ENCODE data around the gene SCN7A.

The SCN7A gene

DNA sequence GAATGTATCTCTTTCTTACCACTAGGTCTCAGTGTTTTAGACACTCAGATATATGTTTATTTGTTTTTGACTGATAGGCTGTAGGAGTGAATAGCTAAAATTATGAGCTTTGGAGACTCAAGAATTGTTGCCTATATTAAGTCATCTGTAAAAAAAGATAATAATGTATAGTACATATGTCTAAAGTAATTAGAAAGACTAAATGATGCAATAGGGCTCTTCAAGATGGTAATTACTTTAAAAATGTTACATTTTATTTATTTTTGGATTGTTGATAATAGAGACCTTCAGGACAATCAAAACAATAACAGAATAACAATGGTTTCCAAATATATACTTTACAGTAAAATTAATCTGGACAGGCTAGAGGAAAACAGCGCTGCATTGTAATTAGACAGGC is 19.9 kb upstream of the SCN7A start:
- no peaks in the 10 kb centered on the region for H3K4me1 ChIP-seq (ENCODE audit: control insufficient read depth, insufficient read depth, low read length, poor library complexity, severe bottlenecking)
- no peaks in the 10 kb centered on the region for H3K9me3 ChIP-seq (ENCODE audit: control insufficient read depth, low read length)
- H3K36me3 ChIP-seq (ENCODE audit: control insufficient read depth, insufficient read depth, low read length), result no peaks in the 10 kb centered on the region
- no peak overlapping the region for H3K4me3 ChIP-seq (ENCODE audit: insufficient read depth, low read depth, low read length, poor library complexity, severe bottlenecking)
- no peak for DNase-seq
- H3K27me3 ChIP-seq (replicated peaks; ENCODE audit: control insufficient read depth, insufficient read depth, low read length, poor library complexity, severe bottlenecking), result no peaks in the 10 kb centered on the region
- H3K27ac ChIP-seq (ENCODE audit: insufficient read depth, low read length, poor library complexity, severe bottlenecking), result no peak overlapping the region

DNA sequence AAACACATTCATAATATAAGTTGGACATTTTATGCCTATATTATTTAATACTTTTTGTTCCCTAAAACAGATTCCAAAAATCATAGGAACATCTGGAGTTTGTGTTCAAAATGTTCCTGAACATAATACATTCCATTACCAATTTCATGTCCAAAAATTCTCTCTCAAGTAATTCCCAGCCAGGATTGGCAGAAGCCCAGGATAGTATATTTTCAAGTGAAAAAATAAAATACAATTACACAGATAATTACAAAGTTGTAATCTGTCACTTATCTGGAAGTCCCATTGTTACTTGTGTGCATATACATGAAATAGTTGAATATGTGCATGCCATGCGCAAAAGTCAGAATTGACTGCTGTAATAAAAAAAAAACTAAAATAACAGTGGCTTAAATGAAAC is 5.2 kb upstream of the SCN7A start:
- no peak overlapping the region for H3K27ac ChIP-seq (ENCODE audit: insufficient read depth, low read length, poor library complexity, severe bottlenecking)
- no peaks in the 10 kb centered on the region for H3K4me1 ChIP-seq (ENCODE audit: control insufficient read depth, insufficient read depth, low read length, poor library complexity, severe bottlenecking)
- H3K4me3 ChIP-seq (ENCODE audit: insufficient read depth, low read depth, low read length, poor library complexity, severe bottlenecking), result no peak overlapping the region
- H3K36me3 ChIP-seq (ENCODE audit: control insufficient read depth, insufficient read depth, low read length), result no peaks in the 10 kb centered on the region
- no peaks in the 10 kb centered on the region for H3K9me3 ChIP-seq (ENCODE audit: control insufficient read depth, low read length)
- no peak for DNase-seq
- no peaks in the 10 kb centered on the region for H3K27me3 ChIP-seq (replicated peaks; ENCODE audit: control insufficient read depth, insufficient read depth, low read length, poor library complexity, severe bottlenecking)

DNA sequence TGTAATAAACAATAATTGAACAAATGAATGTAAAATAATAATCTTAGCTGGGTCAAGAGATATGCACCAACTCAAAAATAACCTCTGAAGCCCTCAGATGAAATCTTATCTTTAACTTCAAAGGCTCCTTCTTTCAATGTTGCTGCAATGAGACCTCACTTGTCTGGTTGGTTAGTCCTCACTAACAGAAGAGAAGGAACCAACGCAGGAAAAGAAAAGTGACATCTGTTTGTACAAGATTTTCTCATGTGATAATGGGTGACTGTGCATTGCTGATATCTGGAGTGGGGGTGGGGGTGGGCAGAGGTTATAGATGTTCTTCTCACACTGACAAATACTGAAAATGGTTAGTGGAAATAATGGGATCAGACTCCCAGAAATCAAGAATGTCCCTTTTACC is 2.6 kb downstream of the SCN7A start:
- no peak for DNase-seq
- no peaks in the 10 kb centered on the region for H3K4me1 ChIP-seq (ENCODE audit: control insufficient read depth, insufficient read depth, low read length, poor library complexity, severe bottlenecking)
- H3K27ac ChIP-seq (ENCODE audit: insufficient read depth, low read length, poor library complexity, severe bottlenecking), result no peak overlapping the region
- H3K4me3 ChIP-seq (ENCODE audit: insufficient read depth, low read depth, low read length, poor library complexity, severe bottlenecking), result no peak overlapping the region
- no peaks in the 10 kb centered on the region for H3K36me3 ChIP-seq (ENCODE audit: control insufficient read depth, insufficient read depth, low read length)
- H3K27me3 ChIP-seq (replicated peaks; ENCODE audit: control insufficient read depth, insufficient read depth, low read length, poor library complexity, severe bottlenecking), result no peaks in the 10 kb centered on the region
- no peaks in the 10 kb centered on the region for H3K9me3 ChIP-seq (ENCODE audit: control insufficient read depth, low read length)

DNA sequence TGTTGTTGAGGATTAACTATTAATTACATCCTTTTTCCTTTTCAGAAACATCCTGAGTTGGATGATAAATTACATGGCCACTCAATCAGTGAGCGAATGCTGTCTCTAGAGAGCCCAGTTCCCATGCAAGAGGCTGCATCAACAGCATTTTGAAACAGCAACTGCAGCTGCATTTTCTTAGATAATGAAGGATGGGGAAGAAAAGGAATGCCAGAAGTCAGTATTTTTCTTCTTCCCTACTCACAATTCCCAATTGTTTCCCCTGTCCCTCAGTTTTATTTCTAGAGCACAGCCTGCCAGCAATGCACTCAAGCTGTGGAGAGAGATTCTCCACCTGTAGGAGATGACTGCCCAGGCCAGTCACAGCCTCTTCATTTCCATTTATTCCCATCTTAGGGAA is 6.9 kb downstream of the SCN7A start:
- no peaks in the 10 kb centered on the region for H3K9me3 ChIP-seq (ENCODE audit: control insufficient read depth, low read length)

DNA sequence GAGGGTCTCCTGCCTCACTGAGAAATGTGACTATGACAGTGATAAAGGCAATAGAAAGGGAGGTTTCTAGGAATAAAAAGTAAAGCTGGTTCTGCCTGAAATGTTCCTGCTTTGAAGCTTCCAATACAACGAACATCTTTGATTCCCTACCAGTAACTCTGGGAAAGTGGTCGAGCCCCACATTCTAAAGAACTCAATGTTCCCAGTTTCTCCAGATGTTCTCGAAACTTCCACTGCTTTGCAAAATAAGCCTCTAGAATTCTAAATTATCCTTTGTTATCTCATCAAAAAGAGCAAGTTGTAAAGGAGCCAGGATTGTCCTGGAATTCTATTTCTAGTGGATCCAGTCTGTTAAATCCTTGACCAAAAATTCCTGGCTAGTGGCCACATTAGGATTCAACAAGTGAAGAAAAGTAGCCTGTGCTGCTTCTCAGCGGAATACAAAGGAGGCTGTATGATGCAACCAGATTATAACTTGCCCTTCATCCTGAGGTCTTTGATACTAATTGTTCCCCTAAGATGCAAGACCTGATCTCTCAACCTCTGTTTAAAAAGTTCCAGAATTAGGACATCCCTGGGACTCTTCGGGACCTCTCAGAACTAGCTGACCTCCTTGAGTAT is 8.4 kb downstream of the SCN7A start:
- DNase-seq, result no peak
- H3K27ac ChIP-seq (ENCODE audit: insufficient read depth, low read length, poor library complexity, severe bottlenecking), result no peak overlapping the region
- H3K36me3 ChIP-seq (ENCODE audit: control insufficient read depth, insufficient read depth, low read length), result no peaks in the 10 kb centered on the region
- H3K9me3 ChIP-seq (ENCODE audit: control insufficient read depth, low read length), result no peaks in the 10 kb centered on the region
- no peak overlapping the region for H3K4me3 ChIP-seq (ENCODE audit: insufficient read depth, low read depth, low read length, poor library complexity, severe bottlenecking)
- no peaks in the 10 kb centered on the region for H3K27me3 ChIP-seq (replicated peaks; ENCODE audit: control insufficient read depth, insufficient read depth, low read length, poor library complexity, severe bottlenecking)
- no peaks in the 10 kb centered on the region for H3K4me1 ChIP-seq (ENCODE audit: control insufficient read depth, insufficient read depth, low read length, poor library complexity, severe bottlenecking)

More for the DNA sequence above, 6.9 kb downstream of the SCN7A start:
- no peaks in the 10 kb centered on the region for H3K4me1 ChIP-seq (ENCODE audit: control insufficient read depth, insufficient read depth, low read length, poor library complexity, severe bottlenecking)
- no peaks in the 10 kb centered on the region for H3K36me3 ChIP-seq (ENCODE audit: control insufficient read depth, insufficient read depth, low read length)
- H3K27me3 ChIP-seq (replicated peaks; ENCODE audit: control insufficient read depth, insufficient read depth, low read length, poor library complexity, severe bottlenecking), result no peaks in the 10 kb centered on the region
- no peak overlapping the region for H3K4me3 ChIP-seq (ENCODE audit: insufficient read depth, low read depth, low read length, poor library complexity, severe bottlenecking)
- no peak for DNase-seq
- H3K27ac ChIP-seq (ENCODE audit: insufficient read depth, low read length, poor library complexity, severe bottlenecking), result no peak overlapping the region

DNA sequence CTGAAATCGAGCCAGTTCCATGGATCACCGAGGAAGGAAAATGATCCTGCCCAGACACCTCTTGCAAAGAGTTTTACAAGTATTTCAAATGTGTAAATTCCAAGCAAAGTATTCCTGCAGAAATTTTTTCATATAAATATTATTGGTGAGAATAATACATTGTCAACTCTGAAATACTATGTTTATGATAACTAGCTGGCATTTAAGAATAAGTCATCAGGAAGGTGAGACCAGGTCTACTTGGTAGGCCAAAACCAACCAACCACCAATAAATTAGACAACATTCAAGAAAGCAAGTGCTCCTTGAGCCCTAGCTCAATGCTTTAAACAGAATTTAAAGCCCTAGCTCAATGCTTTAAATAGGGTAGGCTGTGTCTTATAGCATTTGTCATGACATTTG is 21.7 kb downstream of the SCN7A start:
- Histone ChIP-seq H3K9me3 (ENCODE audit: control insufficient read depth, low read length) (no peaks in the 10 kb centered on the region), H3K4me3 (ENCODE audit: insufficient read depth, low read depth, low read length, poor library complexity, severe bottlenecking) (no peak overlapping the region), H3K36me3 (ENCODE audit: control insufficient read depth, insufficient read depth, low read length) (no peaks in the 10 kb centered on the region), H3K27ac (ENCODE audit: insufficient read depth, low read length, poor library complexity, severe bottlenecking) (no peak overlapping the region), H3K4me1 (ENCODE audit: control insufficient read depth, insufficient read depth, low read length, poor library complexity, severe bottlenecking) (no peaks in the 10 kb centered on the region), H3K27me3 (replicated peaks; ENCODE audit: control insufficient read depth, insufficient read depth, low read length, poor library complexity, severe bottlenecking) (no peaks in the 10 kb centered on the region)
- no peak for DNase-seq

DNA sequence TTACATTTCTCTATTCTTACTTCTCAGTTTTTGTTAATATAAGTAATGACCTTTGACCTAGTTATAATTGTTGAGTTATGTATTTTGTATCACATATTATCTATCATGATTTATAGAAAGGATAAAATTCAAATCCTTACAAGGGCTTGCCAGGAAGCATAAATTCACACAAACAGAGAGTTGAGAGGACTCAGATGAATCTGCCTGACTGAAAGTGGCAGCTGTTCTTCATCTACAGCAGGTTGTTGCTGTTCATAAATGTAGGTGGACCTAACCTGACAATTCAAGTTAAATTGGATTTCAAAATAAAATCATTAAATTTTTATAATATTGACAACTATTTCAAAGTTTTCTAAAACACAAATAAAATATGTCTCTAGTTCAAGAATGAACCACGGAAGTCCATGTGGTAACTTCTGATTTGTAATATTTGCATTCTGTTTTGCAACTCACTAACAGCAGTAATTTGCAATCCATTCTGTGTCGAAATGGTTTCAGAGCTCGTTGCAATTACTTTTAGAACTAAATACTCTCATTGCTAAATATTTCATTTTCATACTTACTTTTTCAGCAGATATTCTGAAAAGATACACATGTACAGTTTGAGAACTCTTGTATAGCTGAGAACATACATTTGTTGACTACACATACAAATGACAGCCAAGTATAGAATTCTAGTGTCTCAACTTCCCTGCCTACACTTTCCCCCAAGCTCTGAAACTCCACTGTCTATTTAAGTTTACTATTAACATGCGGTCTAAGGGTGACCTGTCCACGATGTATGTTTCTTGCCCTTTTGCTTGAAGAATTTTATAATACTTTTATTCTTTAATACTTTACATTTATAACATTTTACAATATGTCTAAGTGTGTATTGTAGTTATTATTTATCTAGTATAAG is 25.7 kb downstream of the SCN7A start:
- H3K9me3 ChIP-seq (ENCODE audit: control insufficient read depth, low read length), result no peaks in the 10 kb centered on the region
- no peak for DNase-seq
- H3K36me3 ChIP-seq (ENCODE audit: control insufficient read depth, insufficient read depth, low read length), result no peaks in the 10 kb centered on the region
- H3K27me3 ChIP-seq (replicated peaks; ENCODE audit: control insufficient read depth, insufficient read depth, low read length, poor library complexity, severe bottlenecking), result no peaks in the 10 kb centered on the region
- no peaks in the 10 kb centered on the region for H3K4me1 ChIP-seq (ENCODE audit: control insufficient read depth, insufficient read depth, low read length, poor library complexity, severe bottlenecking)
- H3K27ac ChIP-seq (ENCODE audit: insufficient read depth, low read length, poor library complexity, severe bottlenecking), result no peak overlapping the region
- H3K4me3 ChIP-seq (ENCODE audit: insufficient read depth, low read depth, low read length, poor library complexity, severe bottlenecking), result no peak overlapping the region

DNA sequence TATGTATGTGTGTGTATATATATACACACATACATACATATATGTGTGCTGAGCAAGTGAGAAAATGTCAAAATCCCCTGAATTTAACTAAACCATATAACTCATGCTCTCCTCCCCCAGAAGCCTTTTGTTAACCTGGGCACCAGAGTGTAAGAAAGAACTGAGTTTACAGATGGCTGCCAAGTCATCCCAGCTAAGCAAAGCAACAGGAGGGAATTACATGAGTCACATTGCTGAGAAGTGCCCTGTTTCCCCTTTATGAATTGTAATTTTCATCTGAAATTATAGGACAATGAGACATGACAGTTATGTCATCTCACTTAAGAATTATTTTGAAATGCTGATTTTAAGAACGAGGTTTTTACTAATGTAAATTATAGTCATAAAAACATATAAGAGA is 29.9 kb downstream of the SCN7A start:
- H3K9me3 ChIP-seq (ENCODE audit: control insufficient read depth, low read length), result no peaks in the 10 kb centered on the region
- H3K36me3 ChIP-seq (ENCODE audit: control insufficient read depth, insufficient read depth, low read length), result no peaks in the 10 kb centered on the region
- DNase-seq, result no peak

DNA sequence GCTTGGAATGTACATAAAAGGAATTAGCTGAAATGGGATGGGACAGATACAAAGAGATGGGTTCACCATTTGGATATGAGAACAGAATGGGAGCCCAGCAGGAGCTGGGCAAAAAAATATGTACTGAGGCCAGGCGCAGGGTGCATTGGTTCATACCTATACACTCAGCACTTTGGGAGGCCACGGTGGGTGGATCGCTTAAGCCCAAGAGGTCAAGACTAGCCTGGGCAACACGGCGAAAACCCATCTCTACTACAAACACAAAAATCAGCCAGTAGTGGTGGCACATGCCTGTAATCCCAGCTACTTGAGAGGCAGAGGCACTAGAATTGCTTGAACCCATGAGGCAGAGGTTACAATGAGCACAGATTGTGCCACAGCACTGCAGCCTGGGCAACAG is 30.4 kb downstream of the SCN7A start:
- Histone ChIP-seq H3K27me3 (replicated peaks; ENCODE audit: control insufficient read depth, insufficient read depth, low read length, poor library complexity, severe bottlenecking) (no peaks in the 10 kb centered on the region), H3K36me3 (ENCODE audit: control insufficient read depth, insufficient read depth, low read length) (no peaks in the 10 kb centered on the region), H3K4me3 (ENCODE audit: insufficient read depth, low read depth, low read length, poor library complexity, severe bottlenecking) (no peak overlapping the region), H3K4me1 (ENCODE audit: control insufficient read depth, insufficient read depth, low read length, poor library complexity, severe bottlenecking) (no peaks in the 10 kb centered on the region), H3K27ac (ENCODE audit: insufficient read depth, low read length, poor library complexity, severe bottlenecking) (no peak overlapping the region), H3K9me3 (ENCODE audit: control insufficient read depth, low read length) (no peaks in the 10 kb centered on the region)
- no peak for DNase-seq

More for the DNA sequence above, 29.9 kb downstream of the SCN7A start:
- Histone ChIP-seq H3K27ac (ENCODE audit: insufficient read depth, low read length, poor library complexity, severe bottlenecking) (no peak overlapping the region), H3K27me3 (replicated peaks; ENCODE audit: control insufficient read depth, insufficient read depth, low read length, poor library complexity, severe bottlenecking) (no peaks in the 10 kb centered on the region), H3K4me3 (ENCODE audit: insufficient read depth, low read depth, low read length, poor library complexity, severe bottlenecking) (no peak overlapping the region), H3K4me1 (ENCODE audit: control insufficient read depth, insufficient read depth, low read length, poor library complexity, severe bottlenecking) (no peaks in the 10 kb centered on the region)

DNA sequence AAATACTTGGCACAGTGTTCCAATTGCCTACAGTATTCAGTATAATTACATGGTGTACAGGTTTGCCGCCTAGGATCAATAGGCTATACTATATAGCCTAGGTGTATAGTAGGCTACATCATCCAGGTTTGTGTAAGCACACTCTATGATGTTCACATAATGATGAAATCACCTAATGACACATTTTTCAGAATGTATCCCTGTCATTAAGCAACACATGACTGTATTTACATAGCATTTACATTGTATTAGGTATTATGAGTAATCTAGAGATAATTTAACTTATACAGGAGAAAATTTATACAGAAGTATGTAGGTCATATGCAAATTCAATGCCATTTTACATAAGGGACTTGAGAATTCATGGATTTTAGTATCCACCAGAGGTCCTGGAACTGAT is 35.4 kb downstream of the SCN7A start:
- Histone ChIP-seq H3K27me3 (replicated peaks; ENCODE audit: control insufficient read depth, insufficient read depth, low read length, poor library complexity, severe bottlenecking) (no peaks in the 10 kb centered on the region), H3K9me3 (ENCODE audit: control insufficient read depth, low read length) (no peaks in the 10 kb centered on the region), H3K27ac (ENCODE audit: insufficient read depth, low read length, poor library complexity, severe bottlenecking) (no peak overlapping the region), H3K4me1 (ENCODE audit: control insufficient read depth, insufficient read depth, low read length, poor library complexity, severe bottlenecking) (no peaks in the 10 kb centered on the region), H3K36me3 (ENCODE audit: control insufficient read depth, insufficient read depth, low read length) (no peaks in the 10 kb centered on the region), H3K4me3 (ENCODE audit: insufficient read depth, low read depth, low read length, poor library complexity, severe bottlenecking) (no peak overlapping the region)
- DNase-seq, result no peak

Data from effector memory CD4-positive, alpha-beta T cell (primary cell).